NCI-H345 (cell line): ENCODE measurements around the gene MAST4.

ENCODE experiments used
- DNase-seq: peaks from one replicate; lab custom pipeline; 2025; lab: John Stamatoyannopoulos, UW

The MAST4 gene

DNA sequence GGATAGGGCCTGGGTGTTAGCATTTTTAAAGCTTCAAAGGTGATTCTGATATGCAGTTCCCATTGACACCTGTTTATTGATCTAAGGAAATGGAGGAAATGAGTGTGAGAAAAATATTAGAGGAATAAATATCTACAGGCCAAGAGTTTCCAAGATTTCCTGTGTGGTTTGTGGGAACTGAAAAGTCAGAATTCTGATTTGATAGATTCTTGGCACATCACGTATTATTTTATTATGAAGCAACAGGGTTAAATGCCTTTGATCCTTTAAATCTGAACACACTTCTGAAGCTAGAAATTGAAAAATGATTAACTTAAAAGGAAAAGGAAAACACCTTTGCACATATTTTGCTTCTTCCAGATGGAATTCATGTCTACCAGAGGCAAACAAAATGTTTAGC is 486.7 kb downstream of the MAST4 start:
- no peak for DNase-seq

GRCh38 chr5:67085616-67086015 is 489.4 kb downstream of the MAST4 start:
- DNase-seq, result peak; percentile 55

DNA sequence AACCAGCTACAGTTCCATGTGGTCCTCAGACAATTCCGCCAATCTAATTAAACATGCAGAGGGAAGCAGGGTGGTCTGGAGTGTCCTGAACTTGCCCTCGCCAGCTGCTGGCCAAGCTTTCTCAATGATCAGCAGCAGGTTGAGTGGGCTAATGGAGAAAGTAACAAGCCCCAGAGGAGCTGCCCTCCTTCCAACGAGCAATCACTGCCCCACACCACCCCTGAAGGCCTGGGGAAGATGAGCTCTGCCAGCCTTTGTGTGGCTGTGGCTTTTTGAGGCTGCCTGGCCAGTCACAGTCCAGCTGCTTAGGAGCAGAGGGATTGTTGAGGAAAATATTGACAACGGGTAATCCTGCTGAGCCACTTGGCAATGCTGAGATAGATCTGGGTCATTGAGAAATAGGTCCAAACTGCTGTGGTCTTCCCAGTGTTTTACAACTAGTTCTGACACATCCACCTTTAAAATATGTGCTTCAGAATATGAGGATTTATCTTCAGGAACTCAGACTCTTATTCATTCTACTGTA is 493.1 kb downstream of the MAST4 start:
- no peak for DNase-seq

- no peak for DNase-seq
Observed at GRCh38 chr5:67090040-67090439, 493.8 kb downstream of the MAST4 start.

DNA sequence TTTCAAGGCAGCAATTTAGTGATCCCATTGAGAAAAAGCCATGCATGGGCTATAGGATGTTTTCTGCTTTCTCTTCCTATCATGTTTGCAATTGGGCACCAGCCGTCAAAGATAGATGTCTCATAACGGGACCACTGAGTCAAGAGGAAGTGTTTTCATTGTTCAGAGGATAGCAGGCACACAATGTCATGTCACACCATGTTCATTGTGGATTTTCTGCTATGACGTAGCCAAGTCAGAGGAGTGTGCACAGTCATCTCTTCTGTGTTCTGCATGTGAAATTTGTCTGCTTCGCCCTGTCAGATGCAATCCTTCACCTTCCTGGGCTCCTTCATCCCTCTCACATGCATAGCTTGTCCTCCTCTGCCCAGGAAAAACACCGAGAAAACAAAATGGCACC is 494.4 kb downstream of the MAST4 start:
- DNase-seq, result no peak

DNA sequence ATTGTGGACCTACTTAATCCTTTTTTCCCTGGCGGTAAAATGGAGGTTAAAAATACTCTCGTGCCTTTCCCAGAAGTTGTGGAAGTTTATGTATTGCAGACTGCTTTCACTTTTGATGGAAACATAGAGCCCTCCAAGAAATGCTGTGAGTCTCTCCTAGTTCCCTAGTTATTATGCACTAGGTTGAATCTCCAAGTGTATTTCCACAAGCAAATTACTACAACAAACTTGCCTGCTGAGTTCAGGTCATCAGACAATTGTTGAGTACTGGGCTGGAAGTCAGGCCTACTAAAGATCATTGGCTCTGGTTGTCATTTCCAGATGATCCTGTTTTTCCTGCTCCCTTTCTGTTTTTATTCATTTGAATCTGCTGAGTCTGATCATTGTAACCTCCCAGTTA is 496.3 kb downstream of the MAST4 start:
- DNase-seq, result no peak

DNA sequence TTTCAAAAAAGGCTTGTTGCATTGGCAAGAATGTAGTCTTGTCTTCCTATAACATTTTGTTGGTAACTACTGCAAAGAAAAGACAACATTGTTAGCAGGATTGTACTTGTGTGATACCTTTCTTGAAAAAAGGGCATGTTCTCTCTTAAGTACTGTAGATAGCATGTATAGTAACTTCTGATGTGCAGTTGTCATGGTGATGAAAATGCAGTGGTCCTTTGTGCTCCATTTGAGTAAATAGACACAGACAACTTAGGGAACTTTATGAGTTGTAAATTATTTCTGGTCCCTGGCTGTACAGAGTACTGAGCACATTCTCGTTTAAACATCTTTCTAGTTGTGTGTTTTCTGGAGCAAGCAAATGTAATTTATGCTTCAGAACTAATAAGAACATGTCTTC is 497.1 kb downstream of the MAST4 start:
- DNase-seq, result no peak

GRCh38 chr5:67094476-67095300 is 498.5 kb downstream of the MAST4 start:
- DNase-seq, result no peak

GRCh38 chr5:67095346-67096171 is 499.4 kb downstream of the MAST4 start:
- no peak for DNase-seq

DNA sequence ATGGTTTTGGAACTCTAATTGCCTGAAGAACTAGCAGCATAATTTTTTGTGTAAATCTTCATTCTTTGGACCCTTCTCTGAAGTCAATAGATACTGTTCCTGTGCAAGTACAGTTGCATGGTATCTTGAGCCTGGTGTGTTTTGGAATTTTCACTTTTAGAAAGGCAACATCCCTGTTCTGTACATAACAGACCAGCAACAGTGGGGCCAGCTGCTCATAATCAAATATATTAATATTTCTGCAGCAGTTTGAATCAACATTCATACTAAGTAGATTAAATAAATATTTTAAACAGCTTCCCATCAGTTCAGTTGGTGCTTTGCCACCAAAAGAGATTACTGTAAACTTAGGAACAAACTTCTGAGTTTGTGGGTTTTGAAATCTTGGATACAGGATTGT is 502.5 kb downstream of the MAST4 start:
- no peak for DNase-seq

DNA sequence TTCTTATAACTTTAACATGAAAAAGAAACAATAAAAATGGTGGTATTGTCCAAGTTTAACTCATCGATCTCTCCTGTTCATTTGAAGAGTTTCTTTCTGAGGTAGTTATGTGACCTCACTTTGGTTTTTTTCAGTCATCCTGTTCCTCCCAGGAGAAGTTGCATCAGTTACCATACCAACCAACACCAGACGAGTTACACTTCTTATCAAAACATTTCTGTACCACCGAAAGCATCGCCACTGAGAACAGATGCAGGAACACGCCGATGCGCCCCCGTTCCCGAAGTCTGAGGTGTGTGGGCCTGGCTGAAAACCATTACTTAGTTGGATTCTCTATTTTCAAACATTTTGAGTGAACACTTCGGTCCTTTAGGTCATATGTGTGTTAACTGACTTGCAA is 504.1 kb downstream of the MAST4 start:
- no peak for DNase-seq

- no peak for DNase-seq
Observed at GRCh38 chr5:67102708-67103107, 506.5 kb downstream of the MAST4 start.

GRCh38 chr5:67104859-67105258 is 508.7 kb downstream of the MAST4 start:
- no peak for DNase-seq

DNA sequence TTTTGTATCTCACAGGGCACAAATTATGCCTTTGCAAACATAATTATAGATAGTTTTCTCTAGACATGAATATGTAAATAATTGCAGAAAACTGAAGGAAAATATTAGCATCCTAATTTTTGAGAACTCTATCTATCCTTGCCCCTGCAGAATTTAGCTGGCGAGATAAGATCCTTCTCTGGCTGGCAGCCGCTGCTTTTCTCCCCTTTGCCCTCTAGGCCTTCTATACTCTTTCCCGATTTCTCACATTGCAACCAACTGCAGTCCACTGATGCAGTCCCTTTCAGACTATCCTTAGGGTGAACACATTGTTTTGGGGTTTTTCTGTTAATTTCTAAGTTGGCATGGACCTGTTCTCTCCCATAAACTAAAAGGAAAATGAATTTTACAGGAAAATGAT is 509.1 kb downstream of the MAST4 start:
- no peak for DNase-seq

- no peak for DNase-seq
Observed at GRCh38 chr5:67106626-67107342, 510.6 kb downstream of the MAST4 start.

- no peak for DNase-seq
Observed at GRCh38 chr5:67111779-67112178, 515.6 kb downstream of the MAST4 start.

DNA sequence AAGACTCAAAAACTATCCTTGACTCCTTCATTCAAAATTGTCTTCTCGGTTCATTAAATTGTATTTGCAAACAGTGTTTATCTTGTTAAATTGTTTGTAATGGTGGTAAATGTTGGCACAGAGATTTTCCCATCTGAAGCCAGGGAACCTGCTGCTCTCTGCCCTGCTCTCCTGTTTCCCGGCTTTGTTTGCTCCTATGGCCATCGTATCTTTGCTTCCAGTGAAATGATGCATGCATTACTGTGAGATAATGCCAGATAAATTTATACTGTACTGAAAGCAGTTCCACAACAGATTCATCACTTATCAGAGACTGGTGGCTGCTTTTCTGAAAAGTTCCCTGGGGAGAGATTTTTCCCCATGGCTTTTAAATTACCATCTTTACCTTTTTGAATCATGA is 519.1 kb downstream of the MAST4 start:
- DNase-seq, result peak; percentile 84

DNA sequence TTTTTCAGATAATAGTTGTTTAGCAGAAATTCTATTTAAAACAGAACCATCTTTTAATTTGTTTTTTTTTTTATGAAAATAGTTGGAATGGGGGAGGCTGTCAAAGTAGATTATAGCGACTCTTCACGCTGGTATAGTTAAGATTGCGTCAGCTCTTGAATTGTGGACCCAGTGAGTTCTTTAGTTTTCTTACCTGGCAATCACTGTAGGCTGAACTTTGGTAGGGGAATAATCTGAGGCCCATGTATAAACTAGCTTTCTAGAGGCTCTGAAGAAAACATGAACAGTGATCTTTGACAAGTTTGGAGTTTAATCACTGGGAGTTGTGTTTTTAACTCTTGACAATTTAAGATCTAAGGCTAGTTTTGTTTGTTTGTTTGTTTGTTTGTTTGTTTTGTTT is 519.6 kb downstream of the MAST4 start:
- no peak for DNase-seq

DNA sequence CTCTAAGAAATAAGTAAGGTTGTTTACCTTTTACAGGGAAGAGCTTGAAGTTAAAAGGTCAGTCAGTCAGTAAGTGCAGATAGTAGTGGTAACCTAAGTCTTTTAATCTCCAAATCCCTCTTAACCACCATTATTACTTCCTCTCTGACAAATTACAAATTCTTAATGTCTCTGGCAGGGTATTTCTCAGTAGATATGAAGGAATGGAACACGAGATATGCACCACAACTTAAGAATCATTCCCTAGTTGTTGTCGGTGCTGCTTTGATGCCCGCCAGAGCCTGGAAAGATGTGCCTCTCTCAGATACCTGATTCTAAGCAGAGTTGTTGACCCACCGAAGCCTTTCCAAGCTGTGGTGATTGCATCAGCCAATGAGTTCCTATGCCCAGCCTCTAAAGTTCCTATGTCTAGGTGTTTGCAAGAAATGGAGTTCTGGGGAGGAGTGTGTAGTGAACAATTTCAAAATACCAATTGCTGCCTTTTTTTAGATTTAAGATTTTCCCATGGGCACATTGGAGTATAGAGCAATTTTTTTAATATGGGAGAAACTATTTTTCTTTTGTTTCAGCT is 521.9 kb downstream of the MAST4 start:
- no peak for DNase-seq

DNA sequence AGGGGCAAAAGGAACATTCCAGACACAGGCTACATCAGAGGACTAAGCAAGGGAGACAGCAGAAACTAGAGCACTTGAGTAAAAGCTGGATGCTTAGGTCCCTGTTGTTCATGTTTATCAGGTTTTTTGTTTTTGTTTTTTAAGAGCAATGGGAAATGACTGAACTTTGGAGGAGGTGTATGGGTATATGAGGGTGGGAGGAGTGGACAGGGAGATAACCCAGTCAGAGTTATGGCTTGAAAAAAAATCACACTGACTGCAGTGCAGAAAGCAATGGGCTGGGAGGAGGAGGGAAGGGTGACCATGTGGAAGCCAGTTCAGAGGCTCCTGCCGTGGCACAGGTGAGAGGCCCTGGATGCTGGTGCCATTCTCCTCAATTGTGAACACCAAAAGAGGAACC is 522.8 kb downstream of the MAST4 start:
- no peak for DNase-seq

- DNase-seq, result no peak
Observed at GRCh38 chr5:67120032-67120431, 523.8 kb downstream of the MAST4 start.

DNA sequence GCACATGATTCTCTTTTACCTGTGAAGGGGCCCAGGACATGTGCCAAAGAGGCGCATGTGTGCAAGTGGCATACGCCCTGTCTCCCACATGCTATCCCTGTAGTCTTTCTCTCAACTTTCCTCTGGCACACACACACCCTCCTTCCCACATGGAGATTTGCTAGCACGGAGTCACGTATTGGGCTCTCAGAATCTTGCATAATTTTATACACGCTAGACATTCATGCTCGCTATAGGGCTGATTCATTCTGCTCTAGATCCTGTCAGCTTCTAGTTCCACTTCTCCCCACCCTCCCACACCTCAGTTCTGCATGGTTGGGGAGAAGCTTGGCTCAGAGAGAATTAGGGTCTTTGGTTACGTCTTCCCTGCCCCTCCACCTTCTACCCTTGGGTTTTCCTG is 527.6 kb downstream of the MAST4 start:
- no peak for DNase-seq
